GM23338 (cell line): ENCODE data around the gene BRF1. TPM values are rescaled to one million over a fixed set of nuclear protein-coding genes. Genes with fewer than 3 reads are reported as not detected.

Experiments used
- CTCF ChIP-seq, 2 experiments: fragments of 200-600 bp in 1 of 2; sonication (generic) in 1 of 2; conservative IDR thresholded peaks; 2 replicates each; pipeline versions ENCODE4 v1.5.1 to v1.6.1; 2016 to 2017; ENCODE audit warnings: antibody characterized with exemption in 2 of 2, low read depth in 2 of 2, mild to moderate bottlenecking in 2 of 2, moderate library complexity in 1 of 2
- ETS1 ChIP-seq: IDR thresholded peaks from 2 replicates; pipeline ENCODE4 v1.6.1; 2016; ENCODE audit warnings: antibody characterized with exemption
- EZH2 ChIP-seq: fragments of 200-600 bp; sonication (generic); IDR thresholded peaks from one replicate; pipeline ENCODE4 v1.8.0; 2017; ENCODE audit warnings: antibody characterized with exemption, mild to moderate bottlenecking, low read depth; ENCODE audit not compliant: unreplicated experiment
- EZH2phosphoT487 ChIP-seq: fragments of 200-600 bp; sonication (generic); IDR thresholded peaks from one replicate; pipeline ENCODE4 v1.8.1; 2018; ENCODE audit warnings: antibody characterized with exemption; ENCODE audit not compliant: unreplicated experiment
- JUNB ChIP-seq: IDR thresholded peaks from one replicate; pipeline ENCODE4 v1.6.1; 2016; ENCODE audit warnings: antibody characterized with exemption; ENCODE audit not compliant: unreplicated experiment
- POLR2AphosphoS5 ChIP-seq: IDR thresholded peaks from 2 replicates; pipeline ENCODE4 v1.6.1; 2016; ENCODE audit warnings: antibody characterized with exemption, low read depth
- STAT1 ChIP-seq: IDR thresholded peaks from one replicate; pipeline ENCODE4 v1.6.1; 2016; ENCODE audit warnings: antibody characterized with exemption; ENCODE audit not compliant: unreplicated experiment
- ZNF114 ChIP-seq: fragments of 250-450 bp; sonication (Bioruptor Pico); IDR thresholded peaks from 2 replicates; pipeline ENCODE4 v1.5.0; 2020; ENCODE audit warnings: mild to moderate bottlenecking, moderate library complexity
- ZNF331 ChIP-seq: fragments of 250-450 bp; sonication (Bioruptor Pico); IDR thresholded peaks from 2 replicates; pipeline ENCODE4 v1.5.0; 2020; ENCODE audit warnings: low read depth, mild to moderate bottlenecking, moderate library complexity
- ZNF462 ChIP-seq: fragments of 250-450 bp; sonication (Bioruptor Pico); IDR thresholded peaks from 2 replicates; pipeline ENCODE4 v1.5.0; 2020; ENCODE audit warnings: mild to moderate bottlenecking, moderate library complexity
- polyA plus RNA-seq: library from polyadenylated mRNA; unstranded; fragments of >200 nt; fragmentation: Nextera tagmentation; extraction: Ambion mirVana; gene quantifications from 2 replicates; pipeline ENCODE4 v1.2.1, GENCODE V29; 2016
- total RNA-seq: library from RNA; depleted of rRNA; stranded (reverse); fragments of >200 nt; shearing (Covaris generic); gene quantifications from 2 replicates; pipeline ENCODE4 v1.2.3, GENCODE V29; 2014

BRF1 gene
- total and polyA plus RNA-seq, 2 experiments from 2014 or later: 8.6 to 29.9 TPM

- TF ChIP-seq ZNF462 (CRISPR knock-in tag): no peak
- no peak for TF ChIP-seq ZNF331
- TF ChIP-seq STAT1: no peak
- TF ChIP-seq EZH2: no peak
- no peak for TF ChIP-seq JUNB
- no peak for TF ChIP-seq CTCF (conservative IDR thresholded peaks at IDR 0.05; ENCODE audit: low read depth in 2 of 2)
- no peak for TF ChIP-seq ZNF114 (CRISPR knock-in tag)
- no peak for TF ChIP-seq POLR2AphosphoS5
- no peak for TF ChIP-seq ETS1
- no peak for TF ChIP-seq EZH2phosphoT487
Observed at GRCh38 chr14:105240811-105241576, 59.8 kb downstream of the BRF1 start (continued).
